Naive thymus-derived CD4-positive, alpha-beta T cell (primary cell): ENCODE data around the gene IFT122. TPM values are rescaled to one million over a fixed set of nuclear protein-coding genes. Genes with fewer than 3 reads are reported as not detected.
"Not testable (repeated sequence)": the region's sequence is repeated elsewhere in the genome, so short reads cannot be mapped to it uniquely, and the experiment has no call there.

Experiments
- ATAC-seq: fragments of 150-1000 bp; cut with Tn5 transposase; 2 replicates; pipeline ENCODE4 v1.10.0; 2021; ENCODE audit warnings: mild to moderate bottlenecking, moderate library complexity
- CTCF ChIA-PET: fragments of 350-600 bp; sonication (Branson Sonifier 250); formaldehyde crosslinking; loops from one replicate; lab custom pipeline; 2021; ENCODE audit warnings: antibody characterized with exemption; lab: Charles Lee
- POLR2A ChIA-PET: fragments of 350-600 bp; sonication (Branson Sonifier 250); formaldehyde crosslinking; loops from one replicate; lab custom pipeline; 2021; ENCODE audit warnings: antibody characterized with exemption, inconsistent platforms; lab: Charles Lee
- DNase-seq, 9 donors: peaks; one replicate each; pipeline versions ENCODE4 v3.0.0 to v3.0.0-alpha.2; 2020 to 2022; ENCODE audit warnings: mixed read lengths in 1 of 9
- H3K27ac ChIP-seq: one replicate; pipeline ENCODE4 v1.7.0; 2013; ENCODE audit warnings: mild to moderate bottlenecking, low read depth, low read length, moderate library complexity
- H3K27me3 ChIP-seq, 2 donors: one replicate each; pipeline ENCODE4 v1.7.0; 2013; ENCODE audit warnings: low read length in 2 of 2, mild to moderate bottlenecking in 2 of 2, moderate library complexity in 2 of 2; ENCODE audit not compliant: control insufficient read depth in 2 of 2, insufficient read depth in 2 of 2
- H3K36me3 ChIP-seq, 3 experiments: 1 replicate in 2 of 3; 2 replicates in 1 of 3; pipeline ENCODE4 v1.7.0; 2013; ENCODE audit warnings: low read length in 3 of 3, mild to moderate bottlenecking in 3 of 3, moderate library complexity in 1 of 3; ENCODE audit not compliant: insufficient read depth in 3 of 3, control insufficient read depth in 2 of 3
- H3K4me1 ChIP-seq, 2 donors: one replicate each; pipeline ENCODE4 v1.7.0; 2013; ENCODE audit warnings: low read length in 2 of 2, mild to moderate bottlenecking in 2 of 2, moderate library complexity in 1 of 2; ENCODE audit not compliant: control insufficient read depth in 2 of 2, insufficient read depth in 2 of 2
- H3K4me3 ChIP-seq: 2 replicates; pipeline ENCODE4 v1.7.0; 2013; ENCODE audit warnings: mild to moderate bottlenecking, low read length
- H3K9me3 ChIP-seq, 3 experiments: 1 replicate in 2 of 3; 2 replicates in 1 of 3; pipeline ENCODE4 v1.7.0; 2013; ENCODE audit warnings: low read length in 3 of 3; ENCODE audit not compliant: control insufficient read depth in 2 of 3
- H3K27ac Mint-ChIP-seq, 9 donors: one replicate each; pipeline ENCODE4 v1.8.0; 2020 to 2022; ENCODE audit warnings: mixed read lengths in 9 of 9, mild to moderate bottlenecking in 8 of 9, moderate library complexity in 5 of 9, inconsistent platforms in 2 of 9
- H3K27me3 Mint-ChIP-seq, 5 donors: one replicate each; pipeline ENCODE4 v1.8.0; 2021 to 2022; ENCODE audit warnings: mixed read lengths in 5 of 5, mild to moderate bottlenecking in 1 of 5
- H3K36me3 Mint-ChIP-seq, 5 donors: one replicate each; pipeline ENCODE4 v1.8.0; 2020 to 2022; ENCODE audit warnings: mixed read lengths in 5 of 5, mild to moderate bottlenecking in 3 of 5, inconsistent platforms in 1 of 5
- H3K4me1 Mint-ChIP-seq, 7 donors: one replicate each; pipeline ENCODE4 v1.8.0; 2020 to 2022; ENCODE audit warnings: mixed read lengths in 7 of 7, mild to moderate bottlenecking in 3 of 7, inconsistent platforms in 1 of 7
- H3K4me3 Mint-ChIP-seq, 10 donors: one replicate each; pipeline ENCODE4 v1.8.0; 2020 to 2022; ENCODE audit warnings: mild to moderate bottlenecking in 10 of 10, mixed read lengths in 10 of 10, moderate library complexity in 6 of 10, inconsistent platforms in 2 of 10
- H3K9me3 Mint-ChIP-seq, 11 donors: one replicate each; pipeline ENCODE4 v1.8.0; 2020 to 2022; ENCODE audit warnings: mixed read lengths in 11 of 11, mild to moderate bottlenecking in 4 of 11, inconsistent platforms in 1 of 11, moderate library complexity in 1 of 11
- intact Hi-C, 2 donors: fragments of 100-400 bp; cut with micrococcal nuclease; formaldehyde crosslinking; loops; one replicate each; pipeline ENCODE4 v1.15.1; 2023
- polyA plus RNA-seq, 2 donors: library from polyadenylated mRNA; unstranded; fragments of 300-500 nt; fragmentation: Illumina TruSeq; gene quantifications; one replicate each; pipeline ENCODE4 v1.2.3, GENCODE V29; 2021
- total RNA-seq, 6 experiments: library from RNA in 5 of 6; stranded (reverse) in 5 of 6; gene quantifications; 1 replicate in 5 of 6; 2 replicates in 1 of 6; pipeline ENCODE4 v1.2.3 and lab custom pipeline; 2021 to 2026

The IFT122 gene
- total and polyA plus RNA-seq, 7 experiments from 2014 or later: 3.3 to 25.2 (median 17.7) TPM

DNA sequence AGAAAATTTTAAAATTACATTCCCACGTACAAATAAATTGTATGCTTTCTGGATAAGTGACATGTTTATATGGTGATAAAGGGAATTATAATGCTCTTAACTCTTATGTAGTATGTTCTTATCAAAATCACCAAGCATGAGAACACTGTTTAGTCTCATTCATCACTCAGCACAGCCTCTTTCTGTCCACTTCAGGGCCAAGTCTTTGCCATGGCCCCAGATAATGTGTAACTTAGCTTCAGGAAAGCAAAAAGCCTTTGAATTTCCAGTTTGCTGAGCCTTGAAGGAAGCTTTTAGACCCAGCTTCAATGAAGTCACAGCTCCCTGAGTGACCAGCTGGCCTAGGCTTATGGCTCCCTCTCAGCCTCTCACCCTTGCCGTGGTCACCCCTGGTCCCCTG is 57.9 kb downstream of the IFT122 start:
- ATAC-seq, H3K9me3 ChIP-seq, H3K27me3 ChIP-seq, H3K4me3 Mint-ChIP-seq, H3K27ac Mint-ChIP-seq, H3K4me3 ChIP-seq, H3K27me3 Mint-ChIP-seq, H3K4me1 Mint-ChIP-seq, H3K4me1 ChIP-seq, H3K9me3 Mint-ChIP-seq, DNase-seq, POLR2A ChIA-PET, H3K27ac ChIP-seq, CTCF ChIA-PET: not testable (repeated sequence)
- peaks cover 0 to 45% (median 10%) of the 10 kb centered on the region in 5 donors for H3K36me3 Mint-ChIP-seq
- peaks cover 0 to 22% (median 0%) of the 10 kb centered on the region in 3 experiments for H3K36me3 ChIP-seq
- intact Hi-C loops: loop anchor here in 1 of 2 donors (10.0 kb wide), 1 partner anchor 107 kb away; the partner anchor contains the start of gene PLXND1

GRCh38 chr3:129498603-129499488 is 58.8 kb downstream of the IFT122 start:
- intact Hi-C loops: loop anchor here in 1 of 2 donors (10.0 kb wide), 1 partner anchor 106 kb away; the partner anchor contains the start of gene PLXND1
- H3K27ac ChIP-seq, H3K4me1 ChIP-seq, H3K4me3 Mint-ChIP-seq, H3K27me3 ChIP-seq, H3K4me3 ChIP-seq, DNase-seq, CTCF ChIA-PET, H3K4me1 Mint-ChIP-seq, H3K9me3 ChIP-seq, ATAC-seq, H3K9me3 Mint-ChIP-seq, H3K27me3 Mint-ChIP-seq, POLR2A ChIA-PET: not testable (repeated sequence)
- Mint-ChIP-seq H3K27ac (peak overlapping the region in 1 of 9 donors; percentile 17), H3K36me3 (peaks cover 0 to 43% (median 7%) of the 10 kb centered on the region in 5 donors)
- peaks cover 0 to 21% (median 0%) of the 10 kb centered on the region in 3 experiments for H3K36me3 ChIP-seq

- H3K27me3 Mint-ChIP-seq, ATAC-seq, H3K4me3 Mint-ChIP-seq, CTCF ChIA-PET, POLR2A ChIA-PET, DNase-seq, H3K4me3 ChIP-seq, H3K4me1 Mint-ChIP-seq, H3K27ac ChIP-seq, H3K27me3 ChIP-seq, H3K4me1 ChIP-seq, H3K9me3 Mint-ChIP-seq, H3K27ac Mint-ChIP-seq, H3K9me3 ChIP-seq: not testable (repeated sequence)
- peaks cover 0 to 38% (median 7%) of the 10 kb centered on the region in 5 donors for H3K36me3 Mint-ChIP-seq
- intact Hi-C loops: loop anchor here in 1 of 2 donors (10.0 kb wide), 1 partner anchor 105 kb away; the partner anchor contains the start of gene PLXND1
- peaks cover 0 to 26% (median 0%) of the 10 kb centered on the region in 3 experiments for H3K36me3 ChIP-seq
Measured at GRCh38 chr3:129499604-129500333, 59.7 kb downstream of the IFT122 start.

DNA sequence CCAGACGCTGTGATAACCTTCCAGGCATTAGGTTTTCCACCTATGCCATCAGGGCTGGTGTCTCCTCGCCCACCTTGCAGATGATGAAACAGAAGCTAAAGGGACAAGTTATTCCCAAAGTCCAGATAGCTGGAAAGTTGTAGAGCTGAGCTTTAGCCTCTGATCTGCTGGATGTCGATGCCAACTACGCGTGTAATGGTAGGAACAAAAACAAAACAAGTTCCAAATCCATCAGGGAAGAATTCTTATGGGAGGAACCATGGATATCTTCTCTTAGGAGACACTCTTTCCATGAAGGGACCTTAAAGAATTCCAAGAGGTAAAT is 60.3 kb downstream of the IFT122 start:
- Histone ChIP-seq H3K27me3 (no peaks in the 10 kb centered on the region), H3K27ac (no peak overlapping the region), H3K4me1 (no peaks in the 10 kb centered on the region), H3K4me3 (no peak overlapping the region), H3K9me3 (no peaks in the 10 kb centered on the region), H3K36me3 (peaks cover 0 to 32% (median 0%) of the 10 kb centered on the region in 3 experiments)
- Mint-ChIP-seq H3K36me3 (peaks cover 0 to 39% (median 9%) of the 10 kb centered on the region in 5 donors), H3K9me3 (no peaks in the 10 kb centered on the region), H3K4me1 (peaks cover 0 to 2% (median 0%) of the 10 kb centered on the region in 7 donors), H3K27me3 (no peaks in the 10 kb centered on the region), H3K4me3 (no peak overlapping the region), H3K27ac (peak overlapping the region in 1 of 9 donors; percentile 7)
- intact Hi-C loops: no loop called here
- POLR2A ChIA-PET: no interaction called here
- CTCF ChIA-PET: no interaction called here
- DNase-seq (no peak), ATAC-seq (no peak)

- no peaks in the 10 kb centered on the region for H3K9me3 ChIP-seq
- H3K9me3 Mint-ChIP-seq: no peaks in the 10 kb centered on the region
- H3K4me3 ChIP-seq: no peak overlapping the region
- ATAC-seq (no peak), DNase-seq (no peak)
- intact Hi-C loops: no loop called here
- H3K4me1 Mint-ChIP-seq: peaks cover 0 to 2% (median 0%) of the 10 kb centered on the region in 7 donors
- ChIA-PET CTCF (no interaction called here), POLR2A (no interaction called here)
- H3K27ac ChIP-seq: no peak overlapping the region
- no peak overlapping the region for H3K27ac Mint-ChIP-seq
- H3K4me3 Mint-ChIP-seq: no peak overlapping the region
- H3K27me3 ChIP-seq: no peaks in the 10 kb centered on the region
- H3K36me3 Mint-ChIP-seq: peaks cover 0 to 41% (median 11%) of the 10 kb centered on the region in 5 donors
- peaks cover 0 to 2% of the 10 kb centered on the region in 2 donors for H3K4me1 ChIP-seq
- no peaks in the 10 kb centered on the region for H3K27me3 Mint-ChIP-seq
- H3K36me3 ChIP-seq: peaks cover 0 to 41% (median 0%) of the 10 kb centered on the region in 3 experiments
Measured at GRCh38 chr3:129501630-129502029, 61.6 kb downstream of the IFT122 start.

DNA sequence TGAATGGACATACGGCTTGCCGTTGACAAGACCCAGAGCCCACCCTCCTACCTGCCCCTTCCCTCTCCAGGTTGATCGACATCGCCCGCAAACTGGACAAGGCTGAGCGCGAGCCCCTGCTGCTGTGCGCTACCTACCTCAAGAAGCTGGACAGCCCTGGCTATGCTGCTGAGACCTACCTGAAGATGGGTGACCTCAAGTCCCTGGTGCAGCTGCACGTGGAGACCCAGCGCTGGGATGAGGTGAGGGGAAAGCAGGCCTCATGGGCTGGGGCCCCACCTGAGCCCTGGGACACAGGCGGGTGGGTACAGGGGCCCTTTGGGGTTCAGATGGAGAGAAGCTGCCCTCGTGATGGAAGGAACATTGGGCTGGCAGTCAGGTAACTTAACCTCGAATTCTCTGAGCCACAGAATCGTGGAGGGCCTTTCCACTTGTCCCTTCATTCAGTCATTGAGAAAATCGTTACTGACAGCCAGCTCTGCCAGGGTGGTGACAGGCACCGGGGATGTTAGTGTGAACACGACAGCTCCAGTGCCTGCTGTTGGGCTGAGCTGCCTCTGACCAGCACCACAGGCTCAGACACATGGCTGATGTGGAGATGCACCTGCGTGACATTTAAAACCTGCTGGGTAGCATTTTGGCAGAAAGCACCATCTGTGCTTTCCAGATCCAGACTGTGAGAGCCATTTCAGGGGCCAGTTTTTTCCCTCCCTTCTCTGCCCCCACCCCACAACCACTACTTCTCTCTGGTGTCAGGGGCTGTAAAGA is 62.8 kb downstream of the IFT122 start:
- Mint-ChIP-seq H3K9me3 (no peaks in the 10 kb centered on the region), H3K4me1 (peaks cover 0 to 2% (median 0%) of the 10 kb centered on the region in 7 donors), H3K27ac (peak overlapping the region in 1 of 9 donors; percentile 25), H3K4me3 (no peak overlapping the region), H3K27me3 (no peaks in the 10 kb centered on the region), H3K36me3 (peaks cover 0 to 40% (median 11%) of the 10 kb centered on the region in 5 donors)
- CTCF ChIA-PET: interaction anchor here (0.6 kb wide), 1 partner anchor 217 kb away, joined by 3 read pairs; no protein-coding TSS in a partner anchor
- Histone ChIP-seq H3K4me3 (no peak overlapping the region), H3K4me1 (peaks cover 0 to 2% of the 10 kb centered on the region in 2 donors), H3K9me3 (no peaks in the 10 kb centered on the region), H3K27ac (no peak overlapping the region), H3K36me3 (peaks cover 0 to 48% (median 0%) of the 10 kb centered on the region in 3 experiments), H3K27me3 (no peaks in the 10 kb centered on the region)
- intact Hi-C loops: no loop called here
- POLR2A ChIA-PET: no interaction called here
- DNase-seq: no peak
- ATAC-seq: no peak
